ENCODE results near the gene APBB1IP. TPM values are rescaled to one million over a fixed set of nuclear protein-coding genes. Genes with fewer than 3 reads are reported as not detected.

Gene APBB1IP
- total and polyA plus RNA-seq, 2 donors (not counting 3 experiments of a cell fraction or from before 2014, with no cell fraction given), result not detected

DNA sequence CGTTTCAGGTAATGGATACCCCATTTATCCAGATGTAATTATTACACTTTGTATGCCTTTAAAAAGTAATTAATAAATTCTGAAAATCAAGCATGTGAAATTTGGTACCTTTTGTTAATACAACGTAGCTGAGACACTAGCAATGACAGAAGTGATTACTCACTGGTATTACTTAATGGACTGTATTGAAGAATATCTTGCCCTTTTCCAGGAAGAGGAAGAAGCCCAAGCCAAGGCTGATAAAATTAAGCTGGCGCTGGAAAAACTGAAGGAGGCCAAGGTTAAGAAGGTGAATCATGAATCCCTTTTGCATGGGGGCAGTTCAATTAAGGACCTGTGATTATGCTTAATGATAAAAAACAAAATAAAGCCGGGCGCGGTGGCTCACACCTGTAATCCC is 64.8 kb downstream of the APBB1IP start:
- TF ChIP-seq EZH2 (IDR thresholded peaks at IDR 0.05; ENCODE audit: borderline replicate concordance, low read depth, low read length, severe bottlenecking) (no peak), POLR2A (IDR thresholded peaks at IDR 0.05; ENCODE audit: low read depth, low read length) (no peak), MYC (IDR thresholded peaks at IDR 0.05; ENCODE audit: low read depth, low read length) (no peak), POLR2AphosphoS5 (IDR thresholded peaks at IDR 0.05; ENCODE audit: insufficient read depth, low read depth, low read length) (no peak), FOS (IDR thresholded peaks at IDR 0.05; ENCODE audit: borderline replicate concordance, insufficient read depth, low read length) (no peak)
- TF ChIP-seq, protein P1, sequence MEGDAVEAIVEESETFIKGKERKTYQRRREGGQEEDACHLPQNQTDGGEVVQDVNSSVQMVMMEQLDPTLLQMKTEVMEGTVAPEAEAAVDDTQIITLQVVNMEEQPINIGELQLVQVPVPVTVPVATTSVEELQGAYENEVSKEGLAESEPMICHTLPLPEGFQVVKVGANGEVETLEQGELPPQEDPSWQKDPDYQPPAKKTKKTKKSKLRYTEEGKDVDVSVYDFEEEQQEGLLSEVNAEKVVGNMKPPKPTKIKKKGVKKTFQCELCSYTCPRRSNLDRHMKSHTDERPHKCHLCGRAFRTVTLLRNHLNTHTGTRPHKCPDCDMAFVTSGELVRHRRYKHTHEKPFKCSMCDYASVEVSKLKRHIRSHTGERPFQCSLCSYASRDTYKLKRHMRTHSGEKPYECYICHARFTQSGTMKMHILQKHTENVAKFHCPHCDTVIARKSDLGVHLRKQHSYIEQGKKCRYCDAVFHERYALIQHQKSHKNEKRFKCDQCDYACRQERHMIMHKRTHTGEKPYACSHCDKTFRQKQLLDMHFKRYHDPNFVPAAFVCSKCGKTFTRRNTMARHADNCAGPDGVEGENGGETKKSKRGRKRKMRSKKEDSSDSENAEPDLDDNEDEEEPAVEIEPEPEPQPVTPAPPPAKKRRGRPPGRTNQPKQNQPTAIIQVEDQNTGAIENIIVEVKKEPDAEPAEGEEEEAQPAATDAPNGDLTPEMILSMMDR (IDR thresholded peaks at IDR 0.05; ENCODE audit: extremely low read depth in 1 of 2, insufficient read depth in 1 of 2, low read depth in 1 of 2, low read length in 2 of 2), result no peak
- dilution Hi-C loops (cut with MboI; ENCODE audit: extremely low pct_ligation_motif_present, low sequenced_read_pairs) (no loop called here), intact Hi-C loops (cut with micrococcal nuclease) (no loop called here)
- FAIRE-seq (no peak), DNase-seq (ENCODE audit: low read depth, low spot score) (no peak)
- CTCF ChIA-PET, result no interaction called here
- no TSS peak for BruUV-seq (replicated peaks)
- Histone ChIP-seq H3K9me3 (replicated peaks; ENCODE audit: control insufficient read depth, insufficient read depth, low read length) (peaks cover 4% of the 10 kb centered on the region), H3K4me2 (ENCODE audit: insufficient read depth, low read length) (no peak overlapping the region), H3K27ac (ENCODE audit: insufficient read depth, low read depth, low read length) (no peak overlapping the region), H3K36me3 (ENCODE audit: control insufficient read depth in 2 of 2, extremely low read depth in 1 of 2, insufficient read depth in 2 of 2, low read length in 2 of 2) (no peaks in the 10 kb centered on the region), H4K20me1 (replicated peaks; ENCODE audit: control insufficient read depth, extremely low read depth, insufficient read depth, low read length) (no peaks in the 10 kb centered on the region), H3K9me1 (replicated peaks; ENCODE audit: control insufficient read depth, extremely low read depth, insufficient read depth, low read length) (no peaks in the 10 kb centered on the region), H2AFZ (ENCODE audit: low read depth, low read length) (no peak overlapping the region), H3K9ac (replicated peaks; ENCODE audit: extremely low read depth, insufficient read depth, low read length) (no peak overlapping the region), H3K79me2 (ENCODE audit: control insufficient read depth, insufficient read depth, low read length) (no peaks in the 10 kb centered on the region), H3K4me1 (ENCODE audit: control insufficient read depth, extremely low read depth, insufficient read depth, low read length) (no peaks in the 10 kb centered on the region), H3K4me3 (replicated peaks in 1 of 3; ENCODE audit: insufficient read depth in 1 of 3, low read depth in 1 of 3, low read length in 3 of 3) (no peak overlapping the region), H3K27me3 (ENCODE audit: control insufficient read depth in 2 of 2, insufficient read depth in 2 of 2, low read length in 2 of 2) (no peaks in the 10 kb centered on the region)
- POLR2A ChIA-PET, result no interaction called here

DNA sequence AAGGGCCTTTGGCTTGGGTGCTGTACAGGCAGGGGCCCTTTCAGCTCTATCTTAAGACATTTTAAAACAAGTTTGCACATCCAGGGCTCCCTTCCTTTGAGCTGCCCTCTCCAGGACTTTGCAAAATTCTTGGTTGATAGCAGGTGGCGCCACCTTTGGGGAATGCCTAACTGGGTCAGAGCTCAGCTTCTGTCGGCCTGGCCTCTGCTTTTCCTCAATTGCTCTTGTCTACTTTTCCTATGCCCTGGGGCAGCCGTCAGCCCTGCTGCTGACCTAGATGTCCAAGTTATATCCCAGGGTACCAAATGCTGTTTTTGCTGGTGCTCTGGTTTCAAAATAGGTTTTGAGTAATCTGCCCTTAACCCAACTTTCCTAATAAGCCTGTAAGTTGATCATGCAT is 65.8 kb downstream of the APBB1IP start:
- intact Hi-C loops (cut with micrococcal nuclease) (no loop called here), dilution Hi-C loops (cut with MboI; ENCODE audit: extremely low pct_ligation_motif_present, low sequenced_read_pairs) (no loop called here)
- H3K4me3 ChIP-seq (replicated peaks in 1 of 3; ENCODE audit: insufficient read depth in 1 of 3, low read depth in 1 of 3, low read length in 3 of 3), result no peak overlapping the region
- no peaks in the 10 kb centered on the region for H3K27me3 ChIP-seq (ENCODE audit: control insufficient read depth in 2 of 2, insufficient read depth in 2 of 2, low read length in 2 of 2)
- H3K79me2 ChIP-seq (ENCODE audit: control insufficient read depth, insufficient read depth, low read length), result no peaks in the 10 kb centered on the region
- no peaks in the 10 kb centered on the region for H3K9me1 ChIP-seq (replicated peaks; ENCODE audit: control insufficient read depth, extremely low read depth, insufficient read depth, low read length)
- H3K9ac ChIP-seq (replicated peaks; ENCODE audit: extremely low read depth, insufficient read depth, low read length), result no peak overlapping the region
- H2AFZ ChIP-seq (ENCODE audit: low read depth, low read length), result no peak overlapping the region
- no peak overlapping the region for H3K27ac ChIP-seq (ENCODE audit: insufficient read depth, low read depth, low read length)
- H3K4me1 ChIP-seq (ENCODE audit: control insufficient read depth, extremely low read depth, insufficient read depth, low read length), result no peaks in the 10 kb centered on the region
- no peaks in the 10 kb centered on the region for H4K20me1 ChIP-seq (replicated peaks; ENCODE audit: control insufficient read depth, extremely low read depth, insufficient read depth, low read length)
- H3K9me3 ChIP-seq (replicated peaks; ENCODE audit: control insufficient read depth, insufficient read depth, low read length), result peaks cover 4% of the 10 kb centered on the region
- DNase-seq (ENCODE audit: low read depth, low spot score) (no peak), FAIRE-seq (no peak)
- BruUV-seq (replicated peaks), result no TSS peak
- CTCF ChIA-PET, result no interaction called here
- no peak for TF ChIP-seq MYC (IDR thresholded peaks at IDR 0.05; ENCODE audit: low read depth, low read length)
- no peak for TF ChIP-seq POLR2AphosphoS5 (IDR thresholded peaks at IDR 0.05; ENCODE audit: insufficient read depth, low read depth, low read length)
- TF ChIP-seq, protein P1 (IDR thresholded peaks at IDR 0.05; ENCODE audit: extremely low read depth in 1 of 2, insufficient read depth in 1 of 2, low read depth in 1 of 2, low read length in 2 of 2), result no peak
- TF ChIP-seq, protein P2, sequence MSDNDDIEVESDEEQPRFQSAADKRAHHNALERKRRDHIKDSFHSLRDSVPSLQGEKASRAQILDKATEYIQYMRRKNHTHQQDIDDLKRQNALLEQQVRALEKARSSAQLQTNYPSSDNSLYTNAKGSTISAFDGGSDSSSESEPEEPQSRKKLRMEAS (IDR thresholded peaks at IDR 0.05; ENCODE audit: insufficient read depth, insufficient read length), result no peak
- TF ChIP-seq EZH2 (IDR thresholded peaks at IDR 0.05; ENCODE audit: borderline replicate concordance, low read depth, low read length, severe bottlenecking), result no peak
- TF ChIP-seq POLR2A (IDR thresholded peaks at IDR 0.05; ENCODE audit: low read depth, low read length), result no peak
- no peak for TF ChIP-seq GATA2 (IDR thresholded peaks at IDR 0.05; ENCODE audit: insufficient read depth, insufficient read length, low read depth, low read length)
- TF ChIP-seq FOS (IDR thresholded peaks at IDR 0.05; ENCODE audit: borderline replicate concordance, insufficient read depth, low read length), result no peak
- no peak for TF ChIP-seq JUN (IDR thresholded peaks at IDR 0.05; ENCODE audit: borderline replicate concordance, insufficient read depth, insufficient read length, low read depth)
- POLR2A ChIA-PET, result no interaction called here
- no peaks in the 10 kb centered on the region for H3K36me3 ChIP-seq (ENCODE audit: control insufficient read depth in 2 of 2, extremely low read depth in 1 of 2, insufficient read depth in 2 of 2, low read length in 2 of 2)
- no peak overlapping the region for H3K4me2 ChIP-seq (ENCODE audit: insufficient read depth, low read length)
